ENCODE data around the gene ZNF429.
"Not testable (repeated sequence)": the region's sequence is repeated elsewhere in the genome, so short reads cannot be mapped to it uniquely, and the experiment has no call there.

Gene ZNF429

GRCh38 chr19:21519488-21519887, 14.1 kb downstream of the ZNF429 start:
- no peak for DNase-seq (ENCODE audit: low read depth)

GRCh38 chr19:21532904-21533303, 27.5 kb downstream of the ZNF429 start:
- no peak for DNase-seq (ENCODE audit: low read depth)

DNA sequence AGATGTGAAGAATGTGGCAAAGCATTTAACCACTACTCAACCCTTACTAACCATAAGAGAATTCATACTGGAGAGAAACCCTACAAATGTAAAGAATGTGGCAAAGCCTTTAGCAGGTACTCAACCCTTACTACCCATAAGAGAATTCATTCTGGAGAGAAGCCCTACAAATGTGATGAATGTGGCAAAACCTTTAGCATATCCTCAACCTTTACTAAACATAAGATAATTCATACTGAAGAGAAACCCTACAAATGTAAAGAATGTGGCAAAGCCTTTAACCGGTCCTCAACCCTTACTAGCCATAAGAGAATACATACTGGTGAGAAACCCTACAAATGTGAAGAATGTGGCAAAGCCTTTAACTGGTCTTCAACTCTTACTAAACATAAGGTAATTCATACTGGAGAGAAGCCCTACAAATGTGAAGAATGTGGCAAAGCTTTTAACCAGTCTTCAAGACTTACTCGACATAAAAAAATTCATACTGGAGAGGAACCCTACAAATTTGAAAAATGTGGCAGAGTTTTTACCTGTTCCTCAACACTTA, 31.4 kb downstream of the ZNF429 start:
- not testable (repeated sequence) for DNase-seq (ENCODE audit: low read depth)

DNA sequence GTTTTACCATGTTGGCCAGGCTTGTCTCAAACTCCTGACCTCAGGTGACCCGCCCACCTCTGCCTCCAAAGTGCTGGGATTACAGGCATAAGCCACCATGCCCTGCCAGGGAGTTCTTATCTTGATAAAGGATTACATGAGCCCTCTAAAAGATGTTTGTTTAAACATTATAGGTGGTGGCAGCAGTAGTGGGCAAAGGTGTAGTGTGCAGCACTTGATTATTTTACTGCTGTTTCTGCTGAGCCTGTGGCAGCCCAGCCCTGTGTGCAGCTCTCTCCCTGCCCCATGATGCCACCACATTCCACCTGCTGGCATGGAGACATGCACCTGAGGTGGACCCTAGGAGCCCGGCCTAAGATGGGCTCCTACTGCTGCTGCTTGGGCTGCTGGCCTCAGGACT, 54.0 kb downstream of the ZNF429 start:
- no peak for DNase-seq (ENCODE audit: low read depth)

GRCh38 chr19:21564406-21564805, 59.0 kb downstream of the ZNF429 start:
- DNase-seq (ENCODE audit: low read depth): no peak

- no peak for DNase-seq (ENCODE audit: low read depth)
Observed at GRCh38 chr19:21566073-21566472, 60.7 kb downstream of the ZNF429 start.

DNA sequence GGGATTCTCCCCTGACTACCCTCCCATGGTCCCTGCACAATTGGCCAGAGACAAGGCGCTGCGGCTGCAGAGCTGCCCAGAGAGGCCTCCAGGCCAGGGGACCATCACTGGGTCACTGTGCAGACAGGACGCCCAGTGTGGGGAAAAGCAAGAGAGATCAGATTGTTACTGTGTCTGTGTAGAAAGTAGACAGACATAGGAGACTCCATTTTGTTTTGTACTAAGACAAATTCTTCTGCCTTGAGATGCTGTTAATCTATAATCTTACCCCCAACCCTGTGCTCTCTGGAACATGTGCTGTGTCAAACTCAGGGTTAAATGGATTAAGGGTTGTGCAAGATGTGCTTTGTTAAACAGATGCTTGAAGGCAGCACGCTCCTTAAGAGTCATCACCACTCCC, 62.4 kb downstream of the ZNF429 start:
- not testable (repeated sequence) for DNase-seq (ENCODE audit: low read depth)

DNA sequence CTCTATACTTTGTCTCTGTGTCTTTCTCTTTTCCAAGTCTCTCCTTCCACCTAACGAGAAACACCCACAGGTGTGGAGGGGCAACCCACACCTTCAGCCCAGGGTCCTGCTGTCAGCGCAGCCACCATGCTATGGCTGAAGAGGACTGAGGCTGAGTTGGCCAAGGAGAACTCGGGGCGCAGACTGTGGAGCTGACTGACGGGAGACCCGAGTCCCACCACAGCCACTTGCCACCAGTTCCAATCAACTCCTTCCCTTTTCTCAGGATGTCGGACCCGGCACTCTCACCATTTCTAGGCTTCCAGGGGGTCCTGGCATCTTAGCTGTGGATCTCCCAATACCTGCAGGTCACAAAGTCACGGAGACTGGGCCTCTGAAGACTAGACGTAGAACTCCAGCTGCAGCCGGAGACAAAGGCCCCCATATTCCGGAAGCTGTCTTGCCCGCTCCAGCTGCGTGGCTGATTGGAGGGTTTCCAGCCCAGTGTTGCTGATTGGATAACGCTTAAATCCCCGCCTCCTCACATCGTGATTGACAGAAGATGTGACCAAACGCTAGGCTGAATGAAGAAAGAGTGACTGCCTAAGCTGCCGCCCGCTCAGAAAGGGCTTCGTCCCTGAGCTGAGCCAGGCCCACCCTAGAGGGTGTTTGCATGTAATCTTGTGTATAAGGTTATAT, 63.6 kb downstream of the ZNF429 start:
- DNase-seq (ENCODE audit: low read depth): peak; percentile 53

- no peak for DNase-seq (ENCODE audit: low read depth)
Observed at GRCh38 chr19:21569494-21569865, 64.1 kb downstream of the ZNF429 start.

DNA sequence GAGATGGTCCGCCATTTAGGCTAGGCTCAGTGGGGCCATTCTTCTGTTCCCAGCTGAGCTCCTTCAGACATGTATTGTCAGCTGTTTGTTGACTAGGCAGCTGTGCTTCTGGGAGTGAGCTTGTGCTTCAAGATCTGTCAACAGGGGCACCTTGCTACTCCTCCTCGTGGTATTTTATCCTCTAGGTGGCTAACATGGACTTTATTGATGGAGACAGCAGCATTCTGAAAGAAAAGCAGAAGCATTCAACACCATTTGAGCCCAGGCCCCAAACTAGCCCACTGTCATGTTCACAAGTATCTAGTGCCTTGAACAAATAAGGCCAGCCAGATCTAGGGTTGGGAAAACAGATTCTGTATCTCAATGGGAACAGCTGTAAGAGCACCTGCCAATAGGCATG, 65.9 kb downstream of the ZNF429 start:
- no peak for DNase-seq (ENCODE audit: low read depth)

DNA sequence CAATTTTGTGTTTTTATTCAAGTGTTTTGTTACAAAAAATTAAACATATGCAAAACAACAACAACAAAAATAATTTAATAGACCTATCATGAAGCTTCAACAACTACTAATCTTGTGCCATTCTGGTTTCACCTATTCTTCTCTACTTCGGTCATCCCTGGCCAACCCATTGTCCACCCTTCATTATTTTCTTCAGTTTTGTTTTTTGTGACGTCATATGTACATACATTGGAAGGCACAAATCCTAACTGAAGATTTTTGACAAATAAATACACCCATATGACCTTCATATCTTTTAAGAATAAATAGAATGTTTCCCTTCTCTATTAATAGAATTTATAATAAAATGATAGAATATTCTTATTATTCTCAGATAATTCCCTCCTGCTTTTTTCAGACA, 69.2 kb downstream of the ZNF429 start:
- DNase-seq (ENCODE audit: low read depth): no peak

DNA sequence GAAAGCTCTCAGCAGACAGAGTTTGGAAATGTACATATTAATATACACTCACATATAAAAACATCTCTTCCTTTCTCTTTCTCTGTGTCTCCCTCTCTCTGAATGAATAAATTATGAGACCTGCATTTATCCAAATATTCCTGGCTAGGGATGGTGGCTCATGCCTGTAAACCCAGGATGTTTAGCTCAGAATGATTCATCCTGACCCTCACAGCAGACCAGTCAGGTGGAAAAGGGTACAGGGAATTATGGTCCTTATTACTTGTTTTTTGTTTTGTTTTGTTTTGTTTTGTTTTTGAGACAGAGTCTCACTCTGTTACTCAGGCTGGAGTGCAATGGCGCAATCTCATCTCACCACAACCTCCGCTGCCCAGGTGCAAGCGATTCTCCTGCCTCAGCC, 71.1 kb downstream of the ZNF429 start:
- DNase-seq (ENCODE audit: low read depth): no peak

DNA sequence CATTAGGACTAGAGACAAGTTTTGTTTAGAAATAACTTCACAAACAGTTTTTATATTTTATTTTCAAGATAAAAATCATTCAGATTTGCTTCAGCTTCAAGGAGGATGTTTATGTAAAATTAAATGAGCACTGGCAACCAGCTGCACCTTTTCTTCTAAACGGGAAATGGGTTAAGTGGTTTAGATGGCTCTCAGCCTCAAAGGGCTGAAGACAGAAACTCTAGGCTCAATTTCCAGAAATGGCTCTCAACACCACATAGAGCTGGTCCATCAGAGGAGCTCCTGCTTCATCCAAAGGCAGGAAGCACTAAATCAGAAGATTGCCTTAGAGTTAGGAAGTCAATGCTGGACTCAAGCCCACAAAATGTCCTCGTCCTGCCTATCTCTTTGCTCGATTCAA, 74.7 kb downstream of the ZNF429 start:
- no peak for DNase-seq (ENCODE audit: low read depth)

DNA sequence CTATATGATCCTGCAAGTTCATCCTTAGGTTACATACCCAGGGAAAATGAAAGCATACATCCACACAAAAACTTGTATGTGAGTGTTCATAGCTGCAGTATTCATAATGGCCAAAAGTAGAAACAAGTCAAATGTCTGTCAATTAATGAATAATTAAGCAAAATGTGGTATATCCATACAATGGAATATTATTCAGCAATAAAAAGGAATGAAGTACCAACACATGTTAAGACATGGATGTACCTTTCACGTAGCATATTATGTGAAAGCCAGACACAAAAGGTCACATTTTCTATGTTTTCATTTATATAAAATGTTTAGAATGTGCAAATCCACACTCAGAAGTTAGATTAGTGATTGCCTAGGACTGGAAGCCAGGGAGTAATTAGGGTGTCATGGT, 75.4 kb downstream of the ZNF429 start:
- DNase-seq (ENCODE audit: low read depth): no peak

DNA sequence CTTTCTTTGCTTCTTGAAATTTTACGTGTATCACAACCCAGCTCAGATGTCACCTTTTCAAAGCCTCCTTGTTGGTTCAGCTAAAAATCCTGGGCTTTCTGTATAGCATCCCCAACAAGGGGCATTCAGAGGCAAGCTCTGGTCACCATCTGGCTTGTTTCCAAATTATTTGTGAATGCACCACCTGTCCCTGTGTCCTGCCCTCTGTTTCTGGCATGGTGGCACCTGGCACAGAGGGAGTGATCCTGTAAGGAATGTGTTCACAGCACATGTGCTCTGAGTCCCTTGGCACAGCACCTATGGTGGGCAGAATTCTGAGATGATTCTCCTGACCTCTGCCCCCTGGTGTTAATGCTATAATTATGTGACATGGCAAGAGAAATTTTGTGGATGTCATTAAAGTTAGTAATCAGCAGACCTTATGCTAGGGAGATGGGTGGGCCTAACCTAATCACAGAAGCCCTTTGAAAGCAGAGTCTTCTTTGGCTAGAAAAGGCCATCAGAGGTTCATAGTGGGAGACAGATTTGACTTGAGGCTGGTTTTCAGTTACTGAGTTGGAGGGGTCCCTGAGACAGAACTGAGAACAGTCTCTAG, 76.3 kb downstream of the ZNF429 start:
- DNase-seq (ENCODE audit: low read depth): no peak

DNA sequence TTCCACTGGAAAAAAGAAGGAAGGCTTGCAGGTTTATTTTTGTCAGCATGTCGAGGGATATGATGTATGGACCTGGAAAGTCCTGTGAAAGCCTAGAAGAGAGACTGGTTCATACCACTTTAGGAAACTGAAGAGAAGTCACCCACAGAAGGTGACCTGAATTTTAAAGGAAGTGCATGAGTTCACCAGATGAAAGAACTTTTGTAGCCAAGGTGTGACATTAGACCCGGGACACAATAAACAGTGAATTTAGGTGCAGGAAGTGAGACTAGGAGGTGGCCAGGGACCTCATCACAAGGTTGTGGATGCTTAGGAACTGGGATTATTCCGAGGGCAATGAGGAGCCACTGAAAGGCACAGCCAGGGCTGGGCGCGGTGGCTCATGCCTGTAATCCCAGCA, 79.1 kb downstream of the ZNF429 start:
- no peak for DNase-seq (ENCODE audit: low read depth)

DNA sequence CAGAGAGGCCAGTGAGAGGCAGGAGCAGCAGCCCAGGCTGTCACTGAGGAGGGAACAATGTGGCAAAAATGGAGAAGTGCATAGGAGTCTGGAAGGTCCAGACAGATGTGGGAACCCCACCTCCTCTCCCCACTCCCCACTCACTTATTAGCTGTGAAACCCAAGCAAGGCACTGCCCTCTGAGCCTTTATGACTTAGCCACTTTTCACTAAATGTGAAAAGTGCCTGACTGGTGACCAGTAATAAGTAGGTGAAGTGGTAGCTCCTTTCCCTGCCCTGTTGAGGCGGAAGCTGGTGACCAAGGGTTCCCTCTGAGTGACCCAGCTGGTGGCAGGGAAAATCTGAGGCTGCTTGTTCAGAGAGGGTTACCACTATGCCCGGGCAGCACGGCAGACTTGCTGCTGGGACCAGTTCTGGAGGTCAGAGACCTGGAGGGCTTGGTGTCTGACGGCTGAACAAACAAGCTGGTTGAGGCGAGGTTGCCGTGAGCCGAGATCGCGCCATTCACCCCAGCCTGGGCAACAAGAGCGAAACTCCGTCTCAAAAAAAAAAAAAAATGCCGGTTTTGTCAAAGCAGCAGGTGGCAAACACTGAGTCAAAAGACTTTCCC, 80.0 kb downstream of the ZNF429 start:
- no peak for DNase-seq (ENCODE audit: low read depth)

- no peak for DNase-seq (ENCODE audit: low read depth)
Observed at GRCh38 chr19:21586311-21587116, 81.1 kb downstream of the ZNF429 start.

GRCh38 chr19:21587117-21587461, 81.7 kb downstream of the ZNF429 start:
- no peak for DNase-seq (ENCODE audit: low read depth)

GRCh38 chr19:21587549-21587948, 82.1 kb downstream of the ZNF429 start:
- DNase-seq (ENCODE audit: low read depth): no peak

DNA sequence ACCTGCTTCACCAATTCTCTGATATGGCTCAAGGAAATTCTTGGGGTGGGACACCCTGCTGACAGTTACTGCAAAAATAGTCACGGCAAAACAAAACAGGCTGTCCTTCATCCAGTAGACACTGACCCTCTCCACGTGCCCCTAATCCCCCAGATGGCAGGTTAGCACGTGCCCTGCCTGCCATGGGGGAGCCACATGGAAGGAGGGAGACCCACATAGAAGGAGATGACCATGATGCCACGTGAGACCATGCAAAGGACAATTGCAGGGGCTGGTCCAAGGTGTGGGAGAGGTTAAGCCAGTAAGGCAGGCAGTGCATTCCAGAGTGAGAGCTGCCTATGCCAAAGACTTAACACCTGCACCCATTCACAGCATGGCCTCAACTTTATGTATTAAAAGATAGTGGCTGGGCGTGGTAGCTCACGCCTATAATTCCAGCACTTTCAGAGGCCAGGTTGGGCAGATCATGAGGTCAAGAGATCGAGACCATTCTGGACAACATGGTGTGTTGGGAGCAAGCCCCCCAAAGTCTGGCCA, 82.7 kb downstream of the ZNF429 start:
- DNase-seq (ENCODE audit: low read depth): no peak

DNA sequence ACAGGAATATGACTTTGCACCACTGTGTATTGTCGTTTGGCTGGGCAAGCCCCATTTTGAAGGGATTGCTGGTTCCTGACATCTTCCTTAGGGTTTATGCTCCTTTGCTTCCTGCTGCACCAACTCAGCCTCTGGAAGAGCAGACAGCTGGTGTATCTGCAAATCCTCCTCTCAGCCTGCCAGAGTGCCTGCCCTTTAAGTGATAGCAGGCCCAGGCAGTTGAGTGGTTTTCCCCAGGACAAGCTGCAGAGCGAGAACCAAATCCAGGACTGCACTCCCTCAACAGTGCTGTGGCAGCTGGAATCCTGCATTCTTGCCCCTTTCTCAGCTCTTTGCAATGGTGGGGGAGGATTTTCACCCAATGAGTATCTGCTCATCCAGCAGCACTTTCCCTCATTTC, 85.5 kb downstream of the ZNF429 start:
- DNase-seq (ENCODE audit: low read depth): no peak

All from stimulated activated CD8-positive, alpha-beta memory T cell treated with anti-CD3 and anti-CD28 coated beads, Interleukin-15, amount 100 ng/mL, for 24 hours (primary cell).